Islet precursor cell (in vitro differentiated cells): ENCODE results near the gene PRR12.

Experiments used
- DNase-seq: peaks from one replicate; pipeline ENCODE4 v3.0.0-alpha.2; 2018

The PRR12 gene

GRCh38 chr19:49651820-49652550 is 61.0 kb downstream of the PRR12 start:
- no peak for DNase-seq

GRCh38 chr19:49652551-49653465 is 61.8 kb downstream of the PRR12 start:
- DNase-seq: no peak

- no peak for DNase-seq
These were observed 62.5 kb downstream of the PRR12 start for GRCh38 chr19:49653466-49653806.

DNA sequence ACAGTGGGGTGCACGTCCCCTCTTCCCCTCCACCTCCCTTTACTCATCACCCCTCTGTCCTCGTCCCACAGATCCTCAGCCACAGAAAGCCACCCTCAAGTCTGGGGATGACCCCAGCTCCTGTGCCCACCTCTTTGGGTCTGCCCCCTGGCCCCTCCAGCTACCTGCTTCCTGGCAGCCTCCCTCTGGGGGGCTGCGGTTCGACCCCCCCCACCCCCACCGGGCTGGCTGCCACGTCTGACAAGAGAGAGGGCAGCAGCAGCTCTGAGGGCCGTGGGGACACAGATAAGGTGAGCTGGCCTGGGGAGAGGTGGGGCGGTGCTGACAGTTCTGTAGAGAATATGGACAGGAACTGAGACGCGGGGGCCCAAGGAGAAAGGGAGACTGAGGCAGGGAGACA is 63.6 kb downstream of the PRR12 start:
- DNase-seq: no peak

DNA sequence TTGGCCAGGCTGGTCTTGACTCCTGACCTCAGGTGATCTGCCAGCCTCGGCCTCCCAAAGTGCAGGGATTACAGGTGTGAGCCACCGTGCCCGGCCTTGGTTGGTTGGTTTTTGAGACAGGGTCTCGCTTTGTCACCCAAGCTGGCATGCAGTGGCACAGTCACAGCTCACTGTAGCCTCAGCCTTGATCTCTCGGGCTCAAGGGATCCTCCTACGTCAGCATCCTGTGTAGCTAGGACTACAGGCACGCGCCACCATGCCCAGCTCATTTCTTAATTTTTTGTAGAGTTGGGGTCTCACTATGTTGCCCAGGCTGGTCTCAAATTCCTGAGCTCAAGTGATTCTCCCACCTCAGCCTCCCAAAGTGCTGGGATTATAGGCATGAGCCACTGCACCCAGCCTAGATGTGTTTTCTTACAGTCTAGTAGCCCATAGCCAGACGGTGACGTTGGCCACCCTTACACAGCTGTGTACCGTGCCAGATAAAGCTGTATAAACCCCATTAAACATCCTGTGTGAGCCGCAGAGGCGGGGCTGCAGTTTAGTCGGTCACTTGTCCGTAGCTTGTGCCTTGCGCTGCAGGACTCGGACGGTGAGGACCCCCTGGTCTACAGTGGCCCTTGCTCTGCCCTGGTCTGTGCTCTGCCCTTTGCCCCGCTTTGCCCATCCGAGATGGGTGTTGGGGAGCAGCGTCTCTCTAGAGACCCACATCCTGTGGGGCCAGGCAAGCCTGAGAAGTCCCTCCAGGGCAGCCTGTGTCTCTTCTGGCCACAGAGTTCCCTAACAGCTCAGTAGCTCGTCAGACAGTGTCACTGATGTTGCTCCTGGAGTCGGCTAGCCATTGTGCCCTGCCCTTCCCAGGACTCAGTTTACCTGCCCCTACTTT is 64.8 kb downstream of the PRR12 start:
- no peak for DNase-seq

GRCh38 chr19:49656456-49657109 is 65.6 kb downstream of the PRR12 start:
- DNase-seq: no peak

DNA sequence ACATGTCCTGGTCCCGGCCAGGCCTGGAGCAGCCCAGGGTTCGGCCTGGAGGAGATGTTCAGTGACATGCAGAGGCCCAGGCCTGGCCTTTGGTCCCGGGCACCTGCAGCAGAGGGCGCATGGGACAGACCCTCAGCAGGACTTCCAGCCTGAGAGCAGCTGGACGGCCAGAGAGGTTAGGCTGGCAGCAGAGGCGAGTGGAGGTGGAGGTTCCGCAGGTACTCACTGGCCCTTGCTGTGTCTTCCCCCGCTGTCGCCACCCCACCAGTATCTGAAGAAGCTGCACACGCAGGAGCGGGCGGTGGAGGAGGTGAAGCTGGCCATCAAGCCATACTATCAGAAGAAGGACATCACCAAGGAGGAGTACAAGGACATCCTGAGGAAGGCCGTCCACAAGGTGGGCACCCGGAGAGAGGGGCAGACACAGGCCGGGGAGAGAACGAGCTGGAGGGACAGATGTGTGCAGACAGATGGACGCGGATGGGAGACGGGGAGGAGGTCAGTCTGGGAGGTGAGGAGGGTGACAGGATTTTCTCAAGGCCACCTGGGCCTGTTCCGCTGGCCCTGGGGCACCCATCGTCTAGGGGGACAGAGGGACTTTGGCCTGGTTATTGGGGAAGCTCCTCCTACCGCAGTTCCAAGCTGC is 66.6 kb downstream of the PRR12 start:
- no peak for DNase-seq

DNA sequence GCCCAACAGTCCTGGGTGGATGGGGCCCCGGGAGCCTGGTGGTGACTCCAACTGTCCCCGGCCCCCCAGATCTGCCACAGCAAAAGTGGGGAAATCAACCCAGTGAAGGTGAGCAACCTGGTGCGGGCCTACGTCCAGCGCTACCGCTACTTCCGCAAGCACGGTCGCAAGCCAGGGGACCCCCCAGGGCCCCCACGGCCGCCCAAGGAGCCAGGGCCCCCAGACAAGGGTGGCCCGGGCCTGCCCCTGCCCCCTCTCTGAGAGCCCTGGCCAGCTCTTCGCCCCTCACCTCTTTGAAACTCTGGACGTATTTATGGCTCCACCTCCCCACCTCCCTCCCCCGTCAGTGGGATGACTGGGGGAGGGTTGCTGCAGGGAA is 67.1 kb downstream of the PRR12 start:
- DNase-seq: no peak

GRCh38 chr19:49658566-49659442 is 67.8 kb downstream of the PRR12 start:
- DNase-seq: no peak

- DNase-seq: no peak
These were observed 69.5 kb downstream of the PRR12 start for GRCh38 chr19:49660338-49660961.

DNA sequence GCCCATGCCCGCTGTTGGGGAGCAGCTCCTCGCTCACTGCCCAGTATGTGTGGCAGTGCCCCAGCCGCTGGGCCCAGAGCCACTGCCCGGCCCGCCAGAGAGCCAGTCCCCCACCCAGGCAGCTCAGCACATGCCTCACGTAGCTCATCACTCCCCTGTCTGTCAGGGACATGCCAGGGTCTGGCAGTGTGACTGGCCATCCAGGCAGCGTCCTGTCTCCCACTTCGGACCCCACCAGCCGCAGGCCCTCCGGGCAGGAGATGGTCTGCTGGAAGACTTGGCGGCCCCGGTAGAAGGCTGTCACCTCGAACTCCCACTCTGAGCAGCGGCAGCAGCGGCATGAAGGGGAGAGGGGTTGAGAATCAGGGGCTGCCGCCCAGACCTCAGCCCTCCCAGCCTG is 71.0 kb downstream of the PRR12 start:
- DNase-seq: no peak

GRCh38 chr19:49663224-49663623 is 72.2 kb downstream of the PRR12 start:
- DNase-seq: no peak

DNA sequence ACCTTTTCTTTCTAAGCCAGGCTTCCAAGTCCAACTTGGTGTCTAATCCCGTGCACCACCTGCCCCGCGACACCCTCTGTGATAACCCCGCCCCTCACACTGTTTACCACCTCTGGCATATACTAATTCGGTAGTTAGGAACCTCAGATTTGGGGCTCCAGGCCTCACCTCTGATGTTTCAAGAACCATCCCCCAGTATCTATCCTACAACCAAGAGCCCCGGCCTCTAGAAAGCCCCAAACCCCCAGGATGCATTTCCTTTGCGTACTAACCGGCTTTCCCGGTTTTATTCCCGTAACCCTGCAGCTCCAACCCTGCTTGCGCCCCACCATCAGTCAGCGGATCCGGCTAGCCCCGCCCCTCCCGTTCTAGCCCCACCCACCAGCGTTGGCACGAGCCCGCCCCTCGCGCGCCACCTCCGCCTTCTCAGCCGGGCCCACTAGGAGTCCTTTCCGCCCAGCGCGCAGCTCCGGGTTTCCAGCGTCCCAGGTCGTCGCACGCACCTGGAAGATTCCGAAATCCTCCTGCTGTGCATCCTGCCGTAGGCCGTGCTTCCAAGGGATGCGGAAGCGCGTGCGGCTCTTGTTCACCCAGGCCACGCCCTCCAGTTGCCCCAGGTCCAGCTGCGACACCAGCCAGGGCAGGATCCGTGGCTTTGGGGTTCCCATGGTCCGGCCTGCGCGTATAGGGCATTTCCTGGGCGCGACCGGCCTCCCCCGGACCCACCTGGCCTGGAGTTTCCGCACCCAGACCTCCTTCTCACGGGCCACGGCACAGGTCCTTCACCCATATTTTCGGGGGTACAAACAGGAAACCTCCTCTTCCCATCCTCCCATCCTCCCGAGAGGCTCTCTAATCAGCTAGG is 73.4 kb downstream of the PRR12 start:
- peak; percentile 96 for DNase-seq

DNA sequence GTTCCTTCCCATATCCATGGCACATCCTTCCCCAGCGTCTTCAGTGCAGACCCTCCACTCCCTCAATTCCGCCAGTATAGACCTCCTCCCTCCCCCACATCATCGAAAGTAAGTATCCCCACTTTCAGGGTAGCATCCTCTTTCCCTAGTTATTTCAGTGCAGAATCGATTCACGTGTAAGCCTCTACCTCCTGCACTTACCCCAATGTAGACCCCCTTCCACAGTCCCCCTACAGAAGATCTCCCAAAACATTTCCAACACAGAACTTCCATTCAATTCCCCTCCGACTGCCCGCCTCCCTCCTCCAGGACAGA is 74.0 kb downstream of the PRR12 start:
- no peak for DNase-seq

DNA sequence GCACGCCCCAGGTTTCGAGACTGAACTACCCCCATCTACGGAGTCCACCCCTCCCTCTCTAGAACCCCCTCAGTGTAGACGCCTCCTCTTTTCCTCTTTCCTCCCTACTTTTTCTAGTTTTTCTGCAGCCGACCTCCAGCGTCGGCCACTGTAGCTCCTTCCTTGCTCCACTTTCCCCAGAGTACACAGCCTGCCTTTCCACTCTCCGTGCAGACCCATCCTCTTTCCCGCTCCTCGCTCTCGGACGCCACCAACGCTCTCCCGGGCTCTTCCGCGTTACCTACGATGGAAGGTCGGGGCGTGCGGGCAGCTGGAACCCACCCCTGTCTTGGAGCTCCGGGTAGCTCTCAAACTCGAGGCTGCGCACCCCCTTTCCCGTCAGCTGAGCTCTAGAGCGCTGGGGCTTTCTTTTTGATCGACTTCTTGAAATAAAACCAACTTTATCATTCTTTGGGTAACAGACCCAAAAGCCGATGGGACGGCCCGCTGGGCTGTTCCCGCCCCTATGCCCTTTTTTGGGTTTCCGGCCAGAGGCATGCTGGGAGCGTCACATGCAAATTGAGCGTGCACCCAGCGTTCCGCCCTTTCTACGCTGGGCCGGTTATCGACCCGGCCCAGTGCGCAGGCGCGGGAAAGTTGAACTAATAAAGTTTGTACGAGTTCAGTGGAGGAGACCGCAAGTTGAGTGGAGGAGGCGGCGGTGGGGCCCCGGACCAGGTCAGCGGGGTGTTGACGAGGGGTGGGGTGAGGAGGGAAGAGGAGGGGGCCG is 74.6 kb downstream of the PRR12 start, which contains the start of the genes BCL2L12 and IRF3:
TSS of gene BCL2L12 (plus strand) at position 583 of the 769 bp plus-strand sequence. CDS start 760 bp downstream, outside the sequence.
TSS of gene IRF3 (minus strand) at position 507 of the 769 bp plus-strand sequence. CDS start 1,019 bp downstream, outside the sequence.
- peak; percentile 98 for DNase-seq

DNA sequence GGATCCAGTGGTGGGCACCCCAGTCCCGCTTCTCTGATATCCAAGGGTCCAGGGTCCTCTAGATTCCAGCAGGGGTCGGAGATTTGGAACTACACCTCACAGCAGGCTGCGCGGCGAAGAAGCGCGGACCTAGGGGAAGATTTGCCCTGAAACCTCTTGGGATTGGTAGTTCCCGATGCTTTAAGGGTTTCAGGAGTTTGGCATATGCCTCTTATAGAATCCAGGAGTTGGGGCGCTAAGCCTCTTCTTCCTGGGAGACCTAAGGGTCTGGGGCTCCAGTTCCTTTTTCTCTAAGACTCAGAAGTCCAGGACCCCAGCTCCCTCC is 75.1 kb downstream of the PRR12 start:
- no peak for DNase-seq

- no peak for DNase-seq
These were observed 76.5 kb downstream of the PRR12 start for GRCh38 chr19:49667473-49667872.

- no peak for DNase-seq
These were observed 78.5 kb downstream of the PRR12 start for GRCh38 chr19:49669516-49669915.
